Gastroesophageal sphincter (tissue), 4 donors: Measurements from ENCODE around the gene BORCS6. TPM values are rescaled to one million over a fixed set of nuclear protein-coding genes. Genes with fewer than 3 reads are reported as not detected.

Source experiments
- ATAC-seq: fragments of 150-250 bp; one replicate; pipeline ENCODE4 v1.9.1; 2016; ENCODE audit warnings: mild to moderate bottlenecking, moderate library complexity
- H3K27ac ChIP-seq, 4 donors: fragments of 200-600 bp; sonication (generic) in 3 of 4; 1 replicate in 3 of 4; 2 replicates in 1 of 4; pipeline ENCODE4 v1.5.1; 2016 to 2019
- H3K27me3 ChIP-seq: fragments of 200-600 bp; sonication (generic); one replicate; pipeline ENCODE4 v1.5.1; 2019
- H3K36me3 ChIP-seq, 2 donors: fragments of 200-600 bp; sonication (generic); one replicate each; pipeline ENCODE4 v1.5.1; 2019; ENCODE audit warnings: control low read depth in 1 of 2
- H3K4me1 ChIP-seq, 3 donors: fragments of 200-600 bp; sonication (generic); 1 replicate in 2 of 3; 2 replicates in 1 of 3; pipeline ENCODE4 v1.5.1; 2016 to 2019; ENCODE audit warnings: control low read depth in 2 of 3
- H3K4me3 ChIP-seq, 2 donors: fragments of 200-600 bp; sonication (generic); one replicate each; pipeline ENCODE4 v1.5.1; 2019; ENCODE audit warnings: mild to moderate bottlenecking in 1 of 2, moderate library complexity in 1 of 2
- H3K9me3 ChIP-seq, 3 donors: fragments of 200-600 bp; sonication (generic); one replicate each; pipeline ENCODE4 v1.5.1; 2017 to 2019; ENCODE audit warnings: control low read depth in 2 of 3
- EP300 ChIP-seq: sonication (generic); formaldehyde crosslinking; IDR thresholded peaks from one replicate; pipeline ENCODE4 v1.6.1; 2017; ENCODE audit warnings: antibody characterized with exemption, mild to moderate bottlenecking
- POLR2A ChIP-seq, 2 donors: fragments of 450-650 bp; IDR thresholded peaks; one replicate each; pipeline ENCODE4 v1.6.1; 2017; ENCODE audit warnings: antibody characterized with exemption in 2 of 2, mild to moderate bottlenecking in 2 of 2, moderate library complexity in 1 of 2
- POLR2AphosphoS5 ChIP-seq: sonication (generic); formaldehyde crosslinking; IDR thresholded peaks from one replicate; pipeline ENCODE4 v1.6.1; 2017; ENCODE audit warnings: antibody characterized with exemption
- WGBS, 2 donors: methylation state at CpG; one replicate each; pipeline ENCODE4 v1.1.5; 2018; ENCODE audit warnings: low coverage in 1 of 2; 5-methylcytosine and 5-hydroxymethylcytosine counted together
- total RNA-seq, 4 donors: library from RNA; depleted of rRNA; stranded (reverse); fragments of >200 nt; gene quantifications; one replicate each; pipeline ENCODE4 v1.1.0, GENCODE V29; 2016
- TF ChIP-seq, protein P1 (sequence below), 4 experiments: fragments of 200-600 bp in 2 of 4; fragments of 450-650 bp in 2 of 4; sonication (generic) in 1 of 4; IDR thresholded peaks; one replicate each; pipeline ENCODE4 v1.5.1; 2017 to 2019; ENCODE audit warnings: antibody characterized with exemption in 4 of 4, mild to moderate bottlenecking in 2 of 4, moderate library complexity in 2 of 4

BORCS6 gene
- total RNA-seq, 4 donors from 2014 or later = 8.1 to 16.1 (median 12.4) TPM

DNA sequence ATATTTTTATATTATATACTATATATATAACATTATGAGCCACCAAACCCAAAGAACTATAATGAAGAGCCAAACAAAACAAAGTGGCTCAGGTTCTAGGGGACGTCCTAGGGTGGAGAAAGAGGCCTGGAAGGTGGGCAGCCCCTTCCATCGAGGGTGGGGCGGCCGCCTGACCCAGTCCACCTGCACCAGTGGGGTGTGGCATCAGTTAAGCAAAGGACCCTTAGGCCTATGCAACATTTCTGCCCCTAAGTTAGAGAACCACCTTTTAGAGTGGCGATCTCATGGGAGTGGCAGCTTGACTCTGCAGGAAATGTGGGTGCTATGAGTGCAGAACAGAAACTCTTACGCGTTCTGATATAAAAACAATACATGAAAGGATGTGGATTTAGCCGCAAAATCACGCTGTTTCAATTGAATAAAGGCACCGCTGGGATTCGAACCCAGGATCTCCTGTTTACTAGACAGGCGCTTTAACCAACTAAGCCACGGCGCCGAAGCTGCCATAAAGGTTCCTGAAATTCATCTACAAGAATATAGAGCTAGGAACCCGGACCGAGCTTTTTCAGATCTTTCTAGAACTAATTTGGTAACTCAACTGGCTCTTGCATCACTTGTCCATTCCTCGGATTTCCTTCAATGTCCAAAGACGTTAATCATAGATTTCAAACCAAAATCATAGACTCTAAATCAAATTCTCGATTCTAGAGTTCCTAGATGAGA, 36.0 kb upstream of the BORCS6 start:
- Histone ChIP-seq H3K9me3 (no peaks in the 10 kb centered on the region), H3K4me3 (peak overlapping the region in 1 of 2 donors; percentile 40), H3K4me1 (peaks cover 0 to 52% (median 15%) of the 10 kb centered on the region in 3 donors), H3K36me3 (peaks cover 0 to 39% of the 10 kb centered on the region in 2 donors), H3K27me3 (no peaks in the 10 kb centered on the region), H3K27ac (peak overlapping the region; percentile 24 to 77 (median 76))
- WGBS, 2 donors = 19 to 42% methylated on average over 12 to 15 of the region's 20 CpGs
- ATAC-seq = no peak
- no peak for TF ChIP-seq EP300
- no peak for TF ChIP-seq POLR2AphosphoS5
- TF ChIP-seq POLR2A (IDR thresholded peaks at IDR 0.05) = no peak
- TF ChIP-seq, protein P1, sequence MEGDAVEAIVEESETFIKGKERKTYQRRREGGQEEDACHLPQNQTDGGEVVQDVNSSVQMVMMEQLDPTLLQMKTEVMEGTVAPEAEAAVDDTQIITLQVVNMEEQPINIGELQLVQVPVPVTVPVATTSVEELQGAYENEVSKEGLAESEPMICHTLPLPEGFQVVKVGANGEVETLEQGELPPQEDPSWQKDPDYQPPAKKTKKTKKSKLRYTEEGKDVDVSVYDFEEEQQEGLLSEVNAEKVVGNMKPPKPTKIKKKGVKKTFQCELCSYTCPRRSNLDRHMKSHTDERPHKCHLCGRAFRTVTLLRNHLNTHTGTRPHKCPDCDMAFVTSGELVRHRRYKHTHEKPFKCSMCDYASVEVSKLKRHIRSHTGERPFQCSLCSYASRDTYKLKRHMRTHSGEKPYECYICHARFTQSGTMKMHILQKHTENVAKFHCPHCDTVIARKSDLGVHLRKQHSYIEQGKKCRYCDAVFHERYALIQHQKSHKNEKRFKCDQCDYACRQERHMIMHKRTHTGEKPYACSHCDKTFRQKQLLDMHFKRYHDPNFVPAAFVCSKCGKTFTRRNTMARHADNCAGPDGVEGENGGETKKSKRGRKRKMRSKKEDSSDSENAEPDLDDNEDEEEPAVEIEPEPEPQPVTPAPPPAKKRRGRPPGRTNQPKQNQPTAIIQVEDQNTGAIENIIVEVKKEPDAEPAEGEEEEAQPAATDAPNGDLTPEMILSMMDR (IDR thresholded peaks at IDR 0.05) = no peak

DNA sequence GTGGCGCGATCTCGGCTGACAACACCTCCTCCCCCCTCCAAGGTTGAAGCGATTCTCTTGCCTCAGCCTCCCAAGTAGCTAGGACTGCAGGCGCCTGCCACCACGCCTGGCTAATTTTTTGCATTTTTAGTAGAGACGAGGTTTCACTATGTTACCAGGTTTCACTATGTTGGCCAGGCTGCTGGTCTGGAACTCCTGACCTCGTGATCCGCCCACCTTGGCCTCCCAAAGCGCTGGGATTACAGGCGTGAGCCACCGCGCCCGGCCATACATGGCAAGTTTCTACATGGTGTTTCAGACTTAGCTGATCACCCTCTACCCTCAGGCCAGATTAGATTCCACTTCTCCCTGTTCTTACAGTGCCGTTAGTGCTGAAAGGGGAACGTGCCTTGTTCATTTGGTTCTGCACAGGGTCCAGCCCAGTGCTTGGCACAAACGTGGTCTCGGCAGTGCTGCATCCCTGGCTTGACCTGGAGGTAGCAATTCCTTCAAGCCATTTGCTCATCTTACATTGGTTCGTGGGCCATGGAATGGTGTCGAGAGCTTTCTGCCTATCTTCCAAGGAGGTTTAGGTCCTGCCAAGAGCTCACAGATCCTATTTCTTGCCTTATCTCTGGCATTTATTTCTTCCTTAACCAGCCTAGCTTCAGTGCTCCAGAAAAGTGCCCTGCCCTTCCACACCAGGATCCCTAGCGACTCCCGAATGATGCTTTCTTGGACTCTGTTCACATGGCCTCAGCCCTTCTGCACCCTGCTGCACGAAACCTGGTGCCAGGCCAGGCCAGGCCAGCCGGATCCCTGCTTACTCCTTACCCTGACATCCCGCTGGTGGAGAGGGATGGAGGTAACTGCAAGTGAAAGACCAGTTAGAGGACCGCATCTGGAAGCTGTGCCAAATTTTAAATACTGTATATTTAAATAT, 35.2 kb upstream of the BORCS6 start:
- TF ChIP-seq POLR2A (IDR thresholded peaks at IDR 0.05) (no peak), POLR2AphosphoS5 (no peak), EP300 (no peak)
- TF ChIP-seq, protein P1 (IDR thresholded peaks at IDR 0.05) = no peak
- peak overlapping the region in 3 of 4 donors; percentile 3 to 77 (median 12) for H3K27ac ChIP-seq
- H3K4me1 ChIP-seq = peaks cover 0 to 57% (median 17%) of the 10 kb centered on the region in 3 donors
- H3K4me3 ChIP-seq = no peak overlapping the region
- no peaks in the 10 kb centered on the region for H3K27me3 ChIP-seq
- H3K9me3 ChIP-seq = no peaks in the 10 kb centered on the region
- no peak for ATAC-seq
- WGBS, 2 donors = 89 to 100% methylated on average over 2 to 14 of the region's 26 CpGs
- peaks cover 0 to 30% of the 10 kb centered on the region in 2 donors for H3K36me3 ChIP-seq

- Histone ChIP-seq H3K36me3 (peaks cover 0 to 14% of the 10 kb centered on the region in 2 donors), H3K9me3 (no peaks in the 10 kb centered on the region), H3K4me3 (peak overlapping the region; percentile 48 to 73), H3K27me3 (no peaks in the 10 kb centered on the region), H3K4me1 (peaks cover 0 to 60% (median 18%) of the 10 kb centered on the region in 3 donors), H3K27ac (peak overlapping the region; percentile 95 to 98 (median 98))
- no peak for ATAC-seq
- TF ChIP-seq, protein P1 (IDR thresholded peaks at IDR 0.05) = peak in 2 of 4 experiments; percentile 9 to 40
- no peak for TF ChIP-seq EP300
- WGBS, 2 donors = 0% methylated on average over 1 of the region's 27 CpGs; no CpG with 5 or more reads in 1 of the 2 donors
These were observed 33.6 kb upstream of the BORCS6 start for GRCh38 chr17:8223356-8224126.

DNA sequence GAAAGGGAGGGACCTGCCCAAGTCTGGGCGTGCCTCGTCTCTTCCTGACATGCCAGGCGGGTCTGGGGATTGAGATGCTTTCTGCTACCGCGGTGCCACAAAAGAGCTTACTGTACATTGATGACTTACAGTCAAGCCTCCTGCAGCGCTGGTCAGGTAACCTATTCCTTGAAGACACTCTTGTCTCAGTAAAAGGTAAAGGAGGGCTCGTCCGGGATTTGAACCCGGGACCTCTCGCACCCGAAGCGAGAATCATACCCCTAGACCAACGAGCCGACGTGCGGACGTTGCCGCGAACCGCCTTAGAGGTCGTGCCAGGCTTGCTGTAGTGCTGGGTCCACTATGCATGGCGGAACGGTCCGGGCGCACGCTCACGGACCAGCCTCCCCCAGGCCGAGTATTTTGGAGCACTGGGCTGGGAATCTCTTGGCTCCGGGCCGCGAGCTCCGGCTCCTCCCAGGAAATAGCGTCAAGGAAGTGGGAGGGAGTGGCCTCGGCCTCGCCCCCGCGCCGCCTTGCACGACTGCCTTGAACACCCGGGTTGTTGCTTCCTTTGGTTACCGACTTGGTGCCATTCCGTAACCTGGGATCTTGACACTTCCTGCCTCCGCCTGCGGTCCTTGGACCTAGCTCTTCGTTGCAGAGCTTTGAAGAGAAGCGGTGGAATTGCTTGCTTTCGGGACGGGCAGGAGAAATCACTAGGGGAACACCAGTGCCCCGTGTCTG, 32.8 kb upstream of the BORCS6 start:
- no peaks in the 10 kb centered on the region for H3K27me3 ChIP-seq
- peak; percentile 44 to 59 for TF ChIP-seq POLR2A (IDR thresholded peaks at IDR 0.05)
- no peak for TF ChIP-seq EP300
- TF ChIP-seq, protein P1 (IDR thresholded peaks at IDR 0.05) = no peak
- peak; percentile 76 for TF ChIP-seq POLR2AphosphoS5
- H3K27ac ChIP-seq = peak overlapping the region; percentile 95 to 98 (median 98)
- H3K9me3 ChIP-seq = no peaks in the 10 kb centered on the region
- H3K36me3 ChIP-seq = peaks cover 0 to 7% of the 10 kb centered on the region in 2 donors
- peaks cover 0 to 60% (median 18%) of the 10 kb centered on the region in 3 donors for H3K4me1 ChIP-seq
- ATAC-seq = peak; percentile 80
- WGBS, 2 donors = 0% methylated on average over 2 of the region's 49 CpGs; no CpG with 5 or more reads in 1 of the 2 donors
- peak overlapping the region; percentile 48 to 73 for H3K4me3 ChIP-seq
